Muscle of arm (tissue), 12 donors: ENCODE measurements around the gene SEZ6. TPM values are rescaled to one million over a fixed set of nuclear protein-coding genes. Genes with fewer than 3 reads are reported as not detected.

Experiments used
- DNase-seq: peaks from one replicate; pipeline ENCODE4 v3.0.0-alpha.2; 2013
- polyA plus RNA-seq, 12 donors: library from polyadenylated mRNA; unstranded; fragments of 120-200 nt; gene quantifications; one replicate each; pipeline ENCODE4 v1.2.1, GENCODE V29; 2013; ENCODE audit not compliant: insufficient read length in 12 of 12

SEZ6 gene
- polyA plus RNA-seq, 12 donors = 0.07 to 0.70 (median 0.31) TPM; not detected in 4

- no peak for DNase-seq
These were observed 32.4 kb upstream of the SEZ6 start for GRCh38 chr17:29038085-29038795.

- DNase-seq = no peak
These were observed 31.9 kb upstream of the SEZ6 start for GRCh38 chr17:29037739-29038084.

GRCh38 chr17:29036584-29036983, 30.8 kb upstream of the SEZ6 start:
- no peak for DNase-seq

GRCh38 chr17:29034510-29034909, 28.7 kb upstream of the SEZ6 start:
- DNase-seq = no peak

GRCh38 chr17:29032857-29033197, 27.0 kb upstream of the SEZ6 start:
- no peak for DNase-seq

- no peak for DNase-seq
These were observed 26.4 kb upstream of the SEZ6 start for GRCh38 chr17:29032013-29032856.

- DNase-seq = no peak
These were observed 25.7 kb upstream of the SEZ6 start for GRCh38 chr17:29031488-29031887.

GRCh38 chr17:29024316-29024952, 18.6 kb upstream of the SEZ6 start:
- DNase-seq = no peak

- DNase-seq = no peak
These were observed 16.2 kb upstream of the SEZ6 start for GRCh38 chr17:29022074-29022473.

GRCh38 chr17:29021226-29021625, 15.4 kb upstream of the SEZ6 start:
- DNase-seq = no peak

GRCh38 chr17:29020576-29020975, 14.7 kb upstream of the SEZ6 start:
- no peak for DNase-seq

- DNase-seq = no peak
These were observed 13.8 kb upstream of the SEZ6 start for GRCh38 chr17:29019475-29020181.

- DNase-seq = no peak
These were observed 13.1 kb upstream of the SEZ6 start for GRCh38 chr17:29018788-29019474.

GRCh38 chr17:29016345-29017210, 10.7 kb upstream of the SEZ6 start:
- DNase-seq = no peak

GRCh38 chr17:29014716-29015115, 8.9 kb upstream of the SEZ6 start:
- DNase-seq = no peak

- no peak for DNase-seq
These were observed 6.7 kb upstream of the SEZ6 start for GRCh38 chr17:29012535-29012934.

GRCh38 chr17:29010586-29010985, 4.8 kb upstream of the SEZ6 start:
- DNase-seq = no peak

- DNase-seq = no peak
These were observed 4.3 kb upstream of the SEZ6 start for GRCh38 chr17:29010129-29010528.

GRCh38 chr17:29008591-29008990, 2.8 kb upstream of the SEZ6 start:
- DNase-seq = no peak

- no peak for DNase-seq
These were observed 2.1 kb upstream of the SEZ6 start for GRCh38 chr17:29007860-29008455.
